ENCODE measurements around the gene BOD1L2. TPM values are rescaled to one million over a fixed set of nuclear protein-coding genes. Genes with fewer than 3 reads are reported as not detected.

Gene BOD1L2
- total and polyA plus RNA-seq, 5 donors from 2014 or later: not detected

GRCh38 chr18:57141208-57142129, 5.4 kb upstream of the BOD1L2 start:
- no peak overlapping the region for H3K4me3 ChIP-seq (ENCODE audit: low read depth, low read length)
- H3K27ac ChIP-seq (ENCODE audit: insufficient read depth, low read length, poor library complexity, severe bottlenecking): no peak overlapping the region
- DNase-seq (no peak), ATAC-seq (ENCODE audit: low read depth in 2 of 2) (no peak)
- Mint-ChIP-seq H3K27me3 (peaks cover 18% of the 10 kb centered on the region), H3K27ac (no peak overlapping the region), H3K9me3 (peaks cover 0 to 9% (median 0%) of the 10 kb centered on the region in 7 donors), H3K4me3 (no peak overlapping the region), H3K36me3 (no peaks in the 10 kb centered on the region), H3K4me1 (no peaks in the 10 kb centered on the region)
- no peaks in the 10 kb centered on the region for H3K4me1 ChIP-seq (ENCODE audit: control insufficient read depth, insufficient read depth, low read length, poor library complexity, severe bottlenecking)
- no peaks in the 10 kb centered on the region for H3K9me3 ChIP-seq (ENCODE audit: control insufficient read depth in 2 of 2, low read length in 2 of 2)
- peaks cover 2% of the 10 kb centered on the region for H3K27me3 ChIP-seq (ENCODE audit: control insufficient read depth, insufficient read depth, low read length)
- H3K36me3 ChIP-seq (ENCODE audit: control insufficient read depth, insufficient read depth, low read length): no peaks in the 10 kb centered on the region

- peaks cover 0 to 8% (median 0%) of the 10 kb centered on the region in 7 donors for H3K9me3 Mint-ChIP-seq
- H3K9me3 ChIP-seq (ENCODE audit: control insufficient read depth in 2 of 2, low read length in 2 of 2): no peaks in the 10 kb centered on the region
- ATAC-seq (ENCODE audit: low read depth in 2 of 2): no peak
- peaks cover 2% of the 10 kb centered on the region for H3K27me3 ChIP-seq (ENCODE audit: control insufficient read depth, insufficient read depth, low read length)
- H3K4me3 ChIP-seq (ENCODE audit: low read depth, low read length): no peak overlapping the region
- no peak overlapping the region for H3K4me3 Mint-ChIP-seq
- peaks cover 18% of the 10 kb centered on the region for H3K27me3 Mint-ChIP-seq
- H3K36me3 Mint-ChIP-seq: no peaks in the 10 kb centered on the region
- no peaks in the 10 kb centered on the region for H3K4me1 Mint-ChIP-seq
- no peak overlapping the region for H3K27ac ChIP-seq (ENCODE audit: insufficient read depth, low read length, poor library complexity, severe bottlenecking)
- H3K27ac Mint-ChIP-seq: no peak overlapping the region
- H3K4me1 ChIP-seq (ENCODE audit: control insufficient read depth, insufficient read depth, low read length, poor library complexity, severe bottlenecking): no peaks in the 10 kb centered on the region
- no peak for DNase-seq
- H3K36me3 ChIP-seq (ENCODE audit: control insufficient read depth, insufficient read depth, low read length): no peaks in the 10 kb centered on the region
Measured at GRCh38 chr18:57142324-57142723, 4.6 kb upstream of the BOD1L2 start.

- H3K27me3 ChIP-seq (ENCODE audit: control insufficient read depth, insufficient read depth, low read length): peaks cover 2% of the 10 kb centered on the region
- H3K9me3 Mint-ChIP-seq: peaks cover 0 to 8% (median 0%) of the 10 kb centered on the region in 7 donors
- no peak for ATAC-seq (ENCODE audit: low read depth in 2 of 2)
Measured at GRCh38 chr18:57143265-57143664, 3.6 kb upstream of the BOD1L2 start.

GRCh38 chr18:57148263-57148662, 1.4 kb downstream of the BOD1L2 start:
- H3K9me3 ChIP-seq (ENCODE audit: control insufficient read depth in 2 of 2, low read length in 2 of 2): no peaks in the 10 kb centered on the region
- ATAC-seq (ENCODE audit: low read depth in 2 of 2): no peak
- peaks cover 38% of the 10 kb centered on the region for H3K27me3 Mint-ChIP-seq
- H3K4me1 Mint-ChIP-seq: peaks cover 0 to 4% (median 0%) of the 10 kb centered on the region in 4 donors
- peaks cover 0 to 6% (median 0%) of the 10 kb centered on the region in 7 donors for H3K9me3 Mint-ChIP-seq
- H3K36me3 Mint-ChIP-seq: no peaks in the 10 kb centered on the region
- H3K36me3 ChIP-seq (ENCODE audit: control insufficient read depth, insufficient read depth, low read length): no peaks in the 10 kb centered on the region
- H3K27ac Mint-ChIP-seq: no peak overlapping the region
- no peak overlapping the region for H3K4me3 Mint-ChIP-seq
- no peak overlapping the region for H3K4me3 ChIP-seq (ENCODE audit: low read depth, low read length)
- peaks cover 2% of the 10 kb centered on the region for H3K27me3 ChIP-seq (ENCODE audit: control insufficient read depth, insufficient read depth, low read length)
- DNase-seq: no peak
- H3K4me1 ChIP-seq (ENCODE audit: control insufficient read depth, insufficient read depth, low read length, poor library complexity, severe bottlenecking): no peaks in the 10 kb centered on the region
- no peak overlapping the region for H3K27ac ChIP-seq (ENCODE audit: insufficient read depth, low read length, poor library complexity, severe bottlenecking)

More at GRCh38 chr18:57143265-57143664, 3.6 kb upstream of the BOD1L2 start:
- Histone ChIP-seq H3K4me1 (ENCODE audit: control insufficient read depth, insufficient read depth, low read length, poor library complexity, severe bottlenecking) (no peaks in the 10 kb centered on the region), H3K4me3 (ENCODE audit: low read depth, low read length) (no peak overlapping the region), H3K27ac (ENCODE audit: insufficient read depth, low read length, poor library complexity, severe bottlenecking) (no peak overlapping the region), H3K36me3 (ENCODE audit: control insufficient read depth, insufficient read depth, low read length) (no peaks in the 10 kb centered on the region), H3K9me3 (ENCODE audit: control insufficient read depth in 2 of 2, low read length in 2 of 2) (no peaks in the 10 kb centered on the region)
- DNase-seq: no peak
- Mint-ChIP-seq H3K4me1 (no peaks in the 10 kb centered on the region), H3K27me3 (peaks cover 13% of the 10 kb centered on the region), H3K4me3 (no peak overlapping the region), H3K36me3 (no peaks in the 10 kb centered on the region), H3K27ac (no peak overlapping the region)

- no peak overlapping the region for H3K4me3 ChIP-seq (ENCODE audit: low read depth, low read length)
- H3K36me3 Mint-ChIP-seq: no peaks in the 10 kb centered on the region
- no peaks in the 10 kb centered on the region for H3K9me3 ChIP-seq (ENCODE audit: control insufficient read depth in 2 of 2, low read length in 2 of 2)
- ATAC-seq (ENCODE audit: low read depth in 2 of 2): no peak
- no peak for DNase-seq
- no peak overlapping the region for H3K4me3 Mint-ChIP-seq
- H3K9me3 Mint-ChIP-seq: peaks cover 0 to 6% (median 0%) of the 10 kb centered on the region in 7 donors
- H3K27me3 ChIP-seq (ENCODE audit: control insufficient read depth, insufficient read depth, low read length): peaks cover 2% of the 10 kb centered on the region
- H3K36me3 ChIP-seq (ENCODE audit: control insufficient read depth, insufficient read depth, low read length): no peaks in the 10 kb centered on the region
- H3K4me1 Mint-ChIP-seq: peaks cover 0 to 4% (median 0%) of the 10 kb centered on the region in 4 donors
- H3K27ac Mint-ChIP-seq: no peak overlapping the region
- H3K27ac ChIP-seq (ENCODE audit: insufficient read depth, low read length, poor library complexity, severe bottlenecking): no peak overlapping the region
- H3K4me1 ChIP-seq (ENCODE audit: control insufficient read depth, insufficient read depth, low read length, poor library complexity, severe bottlenecking): no peaks in the 10 kb centered on the region
- H3K27me3 Mint-ChIP-seq: peaks cover 32% of the 10 kb centered on the region
Measured at GRCh38 chr18:57149051-57149450, 2.2 kb downstream of the BOD1L2 start.

GRCh38 chr18:57149531-57149930, 2.6 kb downstream of the BOD1L2 start:
- Mint-ChIP-seq H3K9me3 (peaks cover 0 to 4% (median 0%) of the 10 kb centered on the region in 7 donors), H3K4me3 (no peak overlapping the region), H3K36me3 (no peaks in the 10 kb centered on the region), H3K27me3 (peaks cover 29% of the 10 kb centered on the region), H3K27ac (no peak overlapping the region), H3K4me1 (peaks cover 0 to 4% (median 0%) of the 10 kb centered on the region in 4 donors)
- H3K4me1 ChIP-seq (ENCODE audit: control insufficient read depth, insufficient read depth, low read length, poor library complexity, severe bottlenecking): no peaks in the 10 kb centered on the region
- H3K27me3 ChIP-seq (ENCODE audit: control insufficient read depth, insufficient read depth, low read length): peaks cover 2% of the 10 kb centered on the region
- DNase-seq (no peak), ATAC-seq (ENCODE audit: low read depth in 2 of 2) (no peak)
- H3K27ac ChIP-seq (ENCODE audit: insufficient read depth, low read length, poor library complexity, severe bottlenecking): no peak overlapping the region
- no peaks in the 10 kb centered on the region for H3K36me3 ChIP-seq (ENCODE audit: control insufficient read depth, insufficient read depth, low read length)
- H3K4me3 ChIP-seq (ENCODE audit: low read depth, low read length): no peak overlapping the region
- H3K9me3 ChIP-seq (ENCODE audit: control insufficient read depth in 2 of 2, low read length in 2 of 2): no peaks in the 10 kb centered on the region

- ATAC-seq (ENCODE audit: low read depth in 2 of 2): no peak
- Histone ChIP-seq H3K4me3 (ENCODE audit: low read depth, low read length) (no peak overlapping the region), H3K36me3 (ENCODE audit: control insufficient read depth, insufficient read depth, low read length) (no peaks in the 10 kb centered on the region), H3K4me1 (ENCODE audit: control insufficient read depth, insufficient read depth, low read length, poor library complexity, severe bottlenecking) (no peaks in the 10 kb centered on the region), H3K9me3 (ENCODE audit: control insufficient read depth in 2 of 2, low read length in 2 of 2) (no peaks in the 10 kb centered on the region), H3K27ac (ENCODE audit: insufficient read depth, low read length, poor library complexity, severe bottlenecking) (no peak overlapping the region), H3K27me3 (ENCODE audit: control insufficient read depth, insufficient read depth, low read length) (peaks cover 1% of the 10 kb centered on the region)
- no peak for DNase-seq
- Mint-ChIP-seq H3K36me3 (no peaks in the 10 kb centered on the region), H3K4me3 (no peak overlapping the region), H3K9me3 (peaks cover 0 to 4% (median 0%) of the 10 kb centered on the region in 7 donors), H3K27ac (no peak overlapping the region), H3K4me1 (peaks cover 0 to 4% (median 0%) of the 10 kb centered on the region in 4 donors), H3K27me3 (peaks cover 29% of the 10 kb centered on the region)
Measured at GRCh38 chr18:57150081-57150480, 3.2 kb downstream of the BOD1L2 start.
